HG03558 (cell line): ENCODE measurements around the gene UGCG.
A peak's percentile ranks its signal among the peaks of the same experiment; 100 is the strongest.
"Not testable (repeated sequence)": the region's sequence is repeated elsewhere in the genome, so short reads cannot be mapped to it uniquely, and the experiment has no call there.

Experiments used
- ATAC-seq: cut with Tn5 transposase; IDR thresholded peaks from one replicate; pipeline ENCODE4 v1.9.1; 2021; ENCODE audit warnings: moderate number of reproducible peaks; ENCODE audit not compliant: unreplicated experiment; ENCODE audit errors: extremely low read depth

Gene UGCG

DNA sequence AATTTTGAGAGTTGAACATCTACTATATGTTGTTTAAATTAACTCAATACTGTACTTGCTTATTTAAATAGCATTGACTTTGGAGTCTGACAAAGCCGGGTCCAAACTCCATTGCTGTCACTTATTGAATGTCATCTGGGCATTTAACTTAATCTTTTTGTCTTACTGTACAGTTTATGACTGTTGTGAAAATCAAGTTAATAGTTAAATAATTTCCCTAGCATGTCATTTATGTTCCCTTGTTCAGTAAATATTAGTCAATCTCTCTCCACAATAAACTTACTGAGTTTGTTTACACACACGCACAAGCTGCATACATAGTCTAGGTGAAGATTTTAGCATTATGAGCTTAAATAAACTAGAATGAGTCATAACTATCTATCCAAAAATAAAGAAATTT is 6.3 kb upstream of the UGCG start:
- no peak for ATAC-seq

GRCh38 chr9:111890867-111891266 is 5.7 kb upstream of the UGCG start:
- ATAC-seq, result not testable (repeated sequence)

DNA sequence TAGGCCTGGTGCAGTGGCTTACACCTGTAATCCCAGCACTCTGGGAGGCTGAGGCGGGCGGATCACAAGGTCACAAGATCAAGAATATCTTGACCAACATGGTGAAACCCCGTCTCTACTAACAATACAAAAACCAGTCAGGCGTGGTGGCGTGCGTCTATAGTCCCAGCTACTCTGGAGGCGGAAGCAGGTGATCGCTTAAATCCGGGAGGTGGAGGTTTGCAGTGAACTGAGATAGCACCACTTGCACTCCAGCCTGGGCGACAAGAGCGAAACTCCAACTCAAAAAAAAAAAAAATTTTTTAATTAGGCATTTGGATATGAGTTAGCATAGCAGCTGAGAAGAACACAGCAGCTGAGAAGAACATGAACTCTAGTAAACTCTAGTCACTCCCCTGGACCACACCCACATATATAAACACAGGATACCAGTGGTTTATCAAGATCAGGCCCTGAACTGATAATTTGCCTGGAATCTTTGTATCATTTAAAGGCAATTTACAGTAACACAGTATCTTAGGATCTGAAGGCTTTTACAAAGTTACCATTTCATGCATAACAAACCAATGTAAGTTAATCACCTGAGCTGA is 4.6 kb upstream of the UGCG start:
- ATAC-seq, result no peak

DNA sequence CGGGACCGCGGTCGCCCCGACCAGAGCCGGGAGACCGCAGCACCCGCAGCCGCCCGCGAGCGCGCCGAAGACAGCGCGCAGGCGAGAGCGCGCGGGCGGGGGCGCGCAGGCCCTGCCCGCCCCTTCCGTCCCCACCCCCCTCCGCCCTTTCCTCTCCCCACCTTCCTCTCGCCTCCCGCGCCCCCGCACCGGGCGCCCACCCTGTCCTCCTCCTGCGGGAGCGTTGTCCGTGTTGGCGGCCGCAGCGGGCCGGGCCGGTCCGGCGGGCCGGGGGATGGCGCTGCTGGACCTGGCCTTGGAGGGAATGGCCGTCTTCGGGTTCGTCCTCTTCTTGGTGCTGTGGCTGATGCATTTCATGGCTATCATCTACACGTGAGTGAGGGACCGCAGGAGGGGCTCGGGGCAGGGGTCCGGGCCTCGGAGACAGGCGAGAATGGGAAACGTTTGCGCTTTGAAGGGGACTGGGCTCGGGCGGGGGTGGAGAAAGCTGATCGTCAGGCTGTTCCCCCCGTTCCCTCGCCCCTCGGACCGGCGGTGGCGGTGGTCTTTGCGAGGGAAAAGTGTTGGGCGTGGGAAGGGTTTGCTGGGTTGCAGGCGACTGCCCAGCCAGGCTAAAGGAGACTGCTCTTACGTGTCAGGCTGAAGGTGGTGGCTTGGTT is 457 bp downstream of the UGCG start:
- peak; percentile 15 for ATAC-seq

DNA sequence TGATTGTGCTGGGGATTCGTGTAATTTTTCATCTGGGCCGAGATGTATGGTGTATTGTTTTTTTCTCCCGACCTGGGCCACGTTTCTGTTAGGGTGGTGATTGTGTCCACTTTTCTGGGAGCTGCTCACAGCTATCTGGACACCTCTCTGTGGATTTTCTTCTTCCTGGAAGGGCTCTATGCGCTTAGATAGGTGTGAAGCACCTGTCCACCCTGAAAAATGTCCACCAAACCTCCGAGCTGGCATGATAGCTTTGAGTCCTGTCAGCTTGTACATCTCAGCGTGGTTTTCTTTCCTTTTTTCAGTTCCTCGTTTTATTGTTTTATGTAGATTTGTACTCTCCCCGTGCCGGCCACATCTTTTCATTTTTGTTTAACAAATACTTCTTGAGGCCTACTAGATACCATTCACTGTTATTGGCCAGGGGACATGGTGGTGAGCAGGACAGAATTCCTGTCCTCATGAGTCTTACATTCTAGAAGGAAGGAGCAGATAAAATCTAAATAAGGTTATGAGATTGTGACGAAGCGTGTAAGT is 1.1 kb downstream of the UGCG start:
- no peak for ATAC-seq

DNA sequence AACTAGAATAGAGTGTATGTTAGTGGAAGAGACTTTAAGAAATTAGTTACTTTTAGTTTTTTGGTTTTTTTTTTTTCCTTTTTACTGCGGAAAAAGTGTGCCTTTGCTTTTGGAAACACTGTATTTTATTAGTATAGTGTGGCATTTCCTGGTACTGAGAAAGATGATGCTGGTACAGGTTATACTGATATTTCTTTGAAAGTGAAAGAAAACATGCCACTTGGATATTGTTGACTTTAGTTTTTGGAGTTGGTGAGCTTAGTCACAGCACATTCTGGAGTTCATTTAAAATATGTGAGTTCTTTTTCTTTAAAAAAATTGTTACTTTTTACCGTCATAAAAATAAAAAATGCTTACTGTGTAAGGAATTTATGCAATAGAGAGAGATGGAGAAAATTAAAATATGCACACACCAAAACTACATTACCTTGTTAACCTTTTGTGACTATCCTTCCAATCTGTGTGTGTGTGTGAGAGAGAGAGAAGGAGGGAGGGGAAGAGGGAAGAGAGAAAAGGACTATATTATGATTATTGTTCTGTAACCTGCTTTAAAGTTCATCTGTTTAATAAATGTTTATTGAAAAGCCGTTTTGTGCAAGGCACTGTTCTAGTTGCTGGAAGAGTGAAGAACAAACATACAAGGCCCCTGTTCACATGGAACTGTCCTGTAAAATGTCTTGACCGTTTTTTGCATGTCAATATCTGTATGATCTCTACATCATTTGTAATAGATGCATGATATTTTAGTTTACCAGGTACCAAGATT is 1.9 kb downstream of the UGCG start:
- no peak for ATAC-seq

DNA sequence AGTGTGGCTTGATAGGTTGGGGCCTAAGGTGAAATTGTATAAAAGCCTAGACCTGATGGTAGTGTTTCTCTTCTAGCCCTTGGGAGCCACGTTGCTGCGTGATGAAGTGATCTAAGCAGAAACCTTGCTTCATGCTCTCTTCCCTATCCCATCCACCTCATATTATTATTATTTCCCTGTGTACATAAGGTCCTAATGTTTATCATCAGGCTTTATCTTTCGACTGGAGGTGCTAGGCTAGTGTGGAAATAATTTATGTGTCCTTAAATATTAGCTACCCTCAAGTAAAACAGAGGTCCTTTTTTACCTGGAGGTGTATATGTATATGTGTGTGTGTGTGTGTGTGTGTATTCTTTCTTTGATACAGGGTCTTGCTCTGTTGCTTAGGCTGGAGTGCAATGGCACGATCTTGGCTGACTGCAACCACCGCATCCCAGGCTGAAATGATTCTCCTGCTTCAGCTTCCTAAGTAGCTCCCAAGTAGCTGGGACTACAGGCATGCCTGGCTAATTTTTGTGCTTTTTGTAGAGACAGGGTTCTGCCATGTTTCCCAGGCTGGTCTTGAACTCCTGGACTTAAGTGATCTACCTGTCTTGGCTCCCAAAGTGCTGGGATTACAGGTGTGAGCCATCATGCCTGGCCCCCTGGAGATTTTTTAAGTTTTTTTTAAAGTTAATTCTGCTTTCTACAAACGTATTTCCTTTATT is 3.7 kb downstream of the UGCG start:
- ATAC-seq, result no peak

DNA sequence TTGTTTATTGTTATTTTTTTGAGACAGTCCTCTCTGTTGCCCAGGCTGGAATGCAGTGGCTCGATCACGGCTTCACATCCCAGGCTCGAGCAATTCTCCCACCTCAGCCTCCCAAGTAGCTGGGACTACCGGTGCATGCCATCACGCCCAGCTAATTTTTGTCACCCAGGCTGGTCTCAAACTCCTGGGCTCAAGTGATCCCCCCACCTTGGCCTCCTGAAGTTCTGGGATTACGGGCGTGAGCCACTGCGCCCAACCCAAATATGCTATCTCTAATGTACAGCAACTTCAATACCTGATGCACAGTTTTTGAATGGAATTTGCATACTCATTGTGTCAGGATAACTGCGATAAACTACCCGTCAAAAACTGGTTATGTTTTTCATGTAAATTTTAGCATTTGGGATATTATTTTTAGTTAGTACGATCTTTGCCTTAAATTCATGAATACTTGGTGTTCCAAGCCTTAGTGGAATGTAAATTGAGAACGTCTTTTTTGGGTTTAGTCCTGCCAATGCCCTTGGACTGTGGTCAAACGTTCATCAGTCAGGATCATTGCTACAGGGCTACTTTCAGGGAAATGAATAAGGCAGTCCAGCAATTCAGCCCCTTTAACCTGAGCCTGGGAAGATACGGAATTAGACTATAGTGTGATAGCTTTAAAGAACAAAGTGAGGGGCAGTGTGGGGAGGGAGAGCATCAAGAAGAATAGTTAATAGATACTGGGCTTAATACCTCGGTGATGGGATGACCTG is 4.4 kb downstream of the UGCG start:
- ATAC-seq, result no peak

- ATAC-seq, result no peak
Observed at GRCh38 chr9:111902391-111903139, 6.0 kb downstream of the UGCG start.

DNA sequence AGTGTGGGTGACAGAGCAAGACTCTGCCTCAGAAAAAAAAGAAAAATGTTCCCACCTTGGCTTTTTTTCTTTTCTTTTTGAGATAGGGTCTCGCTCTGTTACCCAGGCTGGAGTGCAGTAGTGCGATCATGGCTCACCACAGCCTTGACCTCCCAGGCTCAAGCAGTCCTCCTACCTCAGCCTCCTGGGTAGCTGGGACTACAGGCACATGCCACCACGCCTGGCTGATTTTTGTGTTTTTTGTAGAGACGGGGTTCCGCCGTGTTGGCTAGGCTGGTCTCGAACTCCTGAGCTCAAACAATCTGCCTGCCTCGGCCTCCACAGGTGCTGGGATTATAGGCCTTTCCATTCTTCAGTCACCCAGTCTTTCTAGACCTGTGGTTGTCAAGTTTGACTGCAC is 6.9 kb downstream of the UGCG start:
- ATAC-seq, result not testable (repeated sequence)

GRCh38 chr9:111904026-111904425 is 7.4 kb downstream of the UGCG start:
- ATAC-seq, result no peak

DNA sequence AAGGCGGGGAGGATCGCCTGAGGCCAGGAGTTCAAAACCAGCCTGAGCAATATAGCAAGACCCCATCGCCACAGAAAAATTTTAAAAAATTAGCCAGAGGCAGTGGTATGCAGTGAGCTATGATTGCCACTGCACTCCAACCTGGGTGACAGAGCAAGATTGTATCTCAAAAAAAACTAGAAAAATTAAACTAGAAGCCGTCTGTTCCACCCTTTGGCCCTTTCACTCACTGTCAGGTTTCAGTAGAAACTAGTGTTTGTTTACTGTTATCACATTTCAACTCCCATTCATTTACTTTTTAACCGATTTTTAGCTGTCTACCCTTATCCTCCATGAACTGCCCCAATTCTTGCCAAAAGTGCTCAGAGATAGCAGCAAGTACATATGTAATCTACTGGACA is 8.3 kb downstream of the UGCG start:
- no peak for ATAC-seq

DNA sequence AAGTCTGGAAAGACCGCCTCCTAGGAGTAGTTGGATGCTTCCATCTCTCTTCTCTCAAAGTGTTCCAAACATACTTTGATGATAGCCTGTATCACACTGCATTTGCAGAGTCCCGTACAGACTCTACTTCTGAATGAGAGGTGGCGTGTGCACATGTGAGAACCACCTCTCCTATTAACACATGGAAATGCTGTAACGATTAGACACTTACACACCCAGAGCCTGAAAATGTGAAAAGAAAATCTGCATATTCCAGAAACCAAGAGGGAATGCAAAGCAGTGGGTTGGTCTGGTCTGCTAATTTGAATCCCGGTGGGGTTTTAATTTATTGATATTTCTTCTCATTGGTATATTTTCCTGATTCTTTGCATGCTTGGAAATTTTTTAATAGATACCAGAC is 10.5 kb downstream of the UGCG start:
- no peak for ATAC-seq

GRCh38 chr9:111909444-111909843 is 12.8 kb downstream of the UGCG start:
- peak; percentile 51 for ATAC-seq

DNA sequence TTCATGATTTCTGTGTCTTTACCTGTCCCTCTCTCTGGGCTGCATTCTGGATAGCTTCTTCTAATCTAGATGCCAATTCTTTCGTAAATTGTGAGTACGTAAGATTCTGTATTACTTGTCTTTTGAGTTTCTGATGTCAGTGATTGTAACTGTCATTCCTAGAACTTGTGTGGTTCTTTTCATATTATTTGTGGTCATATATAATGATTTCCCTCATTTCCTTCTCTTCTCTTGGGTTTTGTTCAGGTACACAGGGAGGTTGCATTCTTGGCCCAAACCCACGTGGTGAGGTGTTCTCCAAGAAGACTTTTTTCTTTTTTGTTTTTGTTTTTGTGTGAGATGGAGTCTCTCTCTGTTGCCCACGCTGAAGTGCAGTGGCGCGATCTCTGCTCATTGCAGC is 13.8 kb downstream of the UGCG start:
- no peak for ATAC-seq

- ATAC-seq, result no peak
Observed at GRCh38 chr9:111913159-111913558, 16.5 kb downstream of the UGCG start.

DNA sequence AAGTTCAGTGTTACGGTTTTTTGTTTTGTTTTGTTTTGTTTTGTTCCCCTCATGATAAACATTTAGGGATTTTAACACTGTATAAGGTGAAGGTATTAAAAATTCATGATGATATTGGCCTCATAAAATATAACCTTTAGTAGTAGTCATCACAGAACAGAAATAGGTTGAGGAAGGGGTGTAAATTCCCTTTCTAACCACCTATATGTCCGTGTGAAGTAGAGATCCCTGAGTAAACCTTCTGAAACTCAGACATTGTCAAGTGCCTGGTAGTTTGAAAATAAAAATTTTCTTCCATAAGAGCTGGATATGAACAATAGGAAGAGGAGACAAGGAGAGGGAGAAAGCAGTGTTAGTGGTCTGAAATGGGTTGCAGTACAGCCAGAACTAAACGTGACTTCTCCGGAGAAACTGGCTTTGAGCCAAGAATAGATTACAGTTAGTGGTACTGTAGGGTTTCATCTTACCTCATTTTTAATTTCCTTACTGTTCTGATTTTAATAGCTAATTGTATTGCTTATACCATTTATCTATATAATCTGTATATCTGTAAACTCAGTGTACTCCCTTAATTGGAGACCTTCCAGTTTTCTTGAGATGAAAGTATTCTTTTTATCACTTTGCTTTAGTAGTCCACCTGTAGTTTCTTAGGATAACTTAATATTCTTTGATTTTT is 18.3 kb downstream of the UGCG start:
- no peak for ATAC-seq

- no peak for ATAC-seq
Observed at GRCh38 chr9:111915425-111915758, 18.8 kb downstream of the UGCG start.

DNA sequence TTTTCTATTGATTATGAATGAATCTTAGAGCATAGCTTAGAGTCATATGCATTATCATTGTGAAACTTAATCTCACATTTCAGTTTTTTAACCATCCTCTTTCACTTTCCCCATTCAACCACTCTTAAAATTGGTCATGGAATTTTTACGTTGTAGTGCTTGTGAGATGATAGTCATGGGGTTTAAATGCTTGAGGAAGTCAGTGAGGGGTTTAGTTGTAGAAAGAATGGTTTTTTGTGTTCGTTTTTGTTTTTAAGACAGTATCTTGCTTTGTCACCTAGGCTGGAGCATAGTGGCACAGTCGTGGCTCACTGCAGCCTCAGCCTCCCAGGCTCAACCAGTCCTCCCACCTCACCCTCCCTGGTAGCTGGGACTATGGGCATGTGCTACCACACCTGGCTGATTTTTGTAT is 19.6 kb downstream of the UGCG start:
- peak; percentile 45 for ATAC-seq
